A673 (cell line): ENCODE measurements around the gene CPM. TPM values are rescaled to one million over a fixed set of nuclear protein-coding genes. Genes with fewer than 3 reads are reported as not detected.

Experiments
- BruUV-seq: library from RNA; stranded (reverse); fragments of 400-500 nt; replicated peaks from 2 replicates; lab custom pipeline; 2021; lab: Mats Ljungman, UMichigan
- CTCF ChIA-PET: fragments of 300-600 bp; sonication (Branson Sonifier 250); formaldehyde crosslinking; loops from one replicate; lab custom pipeline; 2022; ENCODE audit warnings: antibody characterized with exemption; lab: Charles Lee
- POLR2A ChIA-PET: fragments of 300-600 bp; sonication (Branson Sonifier 250); formaldehyde crosslinking; loops from one replicate; lab custom pipeline; 2022; ENCODE audit warnings: antibody characterized with exemption; ENCODE audit not compliant: low non-redundant PET; lab: Charles Lee
- DNase-seq: peaks from one replicate; pipeline ENCODE4 v3.0.0-alpha.2; 2015; ENCODE audit warnings: low spot score
- H3K27ac ChIP-seq: fragments of 200-600 bp; sonication (generic); 2 replicates; pipeline ENCODE4 v1.5.1; 2016; ENCODE audit warnings: mixed run types, low read depth, mild to moderate bottlenecking, mixed read lengths, antibody characterized with exemption, low read length; ENCODE audit not compliant: poor library complexity, severe bottlenecking
- H3K27me3 ChIP-seq: fragments of 200-600 bp; sonication (generic); replicated peaks from 2 replicates; pipeline ENCODE4 v1.6.1; 2017; ENCODE audit warnings: mixed run types, low read depth, mild to moderate bottlenecking, mixed read lengths, antibody characterized with exemption, low read length; ENCODE audit not compliant: insufficient read depth, poor library complexity
- H3K36me3 ChIP-seq: fragments of 200-600 bp; sonication (generic); 2 replicates; pipeline ENCODE4 v1.6.1; 2016; ENCODE audit warnings: mixed run types, mild to moderate bottlenecking, mixed read lengths, antibody characterized with exemption, low read length; ENCODE audit not compliant: insufficient read depth, poor library complexity, severe bottlenecking
- H3K4me1 ChIP-seq: fragments of 200-600 bp; sonication (generic); 2 replicates; pipeline ENCODE4 v1.6.1; 2017; ENCODE audit warnings: mixed run types, mild to moderate bottlenecking, mixed read lengths, antibody characterized with exemption, low read length; ENCODE audit not compliant: insufficient read depth, poor library complexity, severe bottlenecking
- H3K4me3 ChIP-seq: fragments of 200-600 bp; sonication (generic); 2 replicates; pipeline ENCODE4 v1.5.1; 2016; ENCODE audit warnings: low read depth, mixed run types, mild to moderate bottlenecking, mixed read lengths, low read length; ENCODE audit not compliant: poor library complexity, severe bottlenecking
- H3K9me3 ChIP-seq: fragments of 200-600 bp; sonication (generic); 2 replicates; pipeline ENCODE4 v1.6.1; 2016; ENCODE audit warnings: mixed run types, low read depth, mild to moderate bottlenecking, mixed read lengths, antibody characterized with exemption, low read length; ENCODE audit not compliant: poor library complexity, severe bottlenecking
- CTCF ChIP-seq: fragments of 300-800, 200-600 bp; sonication (generic); conservative IDR thresholded peaks from 2 replicates; pipeline ENCODE4 v1.5.1; 2017; ENCODE audit warnings: low read depth, mild to moderate bottlenecking, antibody characterized with exemption, low read length, moderate library complexity, mixed read lengths
- EZH2 ChIP-seq: fragments of 200-600 bp; sonication (generic); IDR thresholded peaks from 2 replicates; pipeline ENCODE4 v1.6.1; 2017; ENCODE audit warnings: borderline replicate concordance, low read depth, mild to moderate bottlenecking, mixed read lengths, antibody characterized with exemption, low read length; ENCODE audit not compliant: poor library complexity, severe bottlenecking
- intact Hi-C: fragments of 100-400 bp; cut with micrococcal nuclease; formaldehyde crosslinking; loops from one replicate; pipeline ENCODE4 v1.10.0; 2022; ENCODE audit not compliant: unreplicated experiment
- total RNA-seq: library from RNA; stranded (reverse); gene quantifications from 2 replicates; pipeline ENCODE4 v1.2.3, GENCODE V29; 2021

CPM gene
- total RNA-seq, 1 experiment from 2014 or later = 0.84 TPM

GRCh38 chr12:68827895-68828671 is 104.9 kb downstream of the CPM start:
- POLR2A ChIA-PET = no interaction called here
- BruUV-seq = no TSS peak
- CTCF ChIA-PET = no interaction called here
- Histone ChIP-seq H3K27me3 (no peaks in the 10 kb centered on the region), H3K27ac (no peak overlapping the region), H3K4me3 (no peak overlapping the region), H3K4me1 (peaks cover 3% of the 10 kb centered on the region), H3K9me3 (no peaks in the 10 kb centered on the region), H3K36me3 (peaks cover 79% of the 10 kb centered on the region)
- no peak for DNase-seq
- intact Hi-C loops = no loop called here
- TF ChIP-seq CTCF (no peak), EZH2 (no peak)

GRCh38 chr12:68825569-68826217 is 107.3 kb downstream of the CPM start:
- no TSS peak for BruUV-seq
- intact Hi-C loops = no loop called here
- H3K27ac ChIP-seq = no peak overlapping the region
- no peaks in the 10 kb centered on the region for H3K9me3 ChIP-seq
- H3K4me3 ChIP-seq = no peak overlapping the region
- no peak for TF ChIP-seq EZH2
- TF ChIP-seq CTCF = no peak
- peaks cover 88% of the 10 kb centered on the region for H3K36me3 ChIP-seq
- no peaks in the 10 kb centered on the region for H3K4me1 ChIP-seq
- ChIA-PET CTCF (interaction anchor here (0.5 kb wide), 1 partner anchor 472 kb away, joined by 4 read pairs; no protein-coding TSS in a partner anchor), POLR2A (no interaction called here)
- DNase-seq = no peak
- no peaks in the 10 kb centered on the region for H3K27me3 ChIP-seq

- intact Hi-C loops = no loop called here
- Histone ChIP-seq H3K36me3 (peaks cover 91% of the 10 kb centered on the region), H3K9me3 (no peaks in the 10 kb centered on the region), H3K27me3 (no peaks in the 10 kb centered on the region), H3K27ac (no peak overlapping the region), H3K4me1 (no peaks in the 10 kb centered on the region), H3K4me3 (no peak overlapping the region)
- BruUV-seq = no TSS peak
- DNase-seq = no peak
- ChIA-PET POLR2A (no interaction called here), CTCF (no interaction called here)
- TF ChIP-seq CTCF (no peak), EZH2 (no peak)
Measured at GRCh38 chr12:68824597-68825250, 108.2 kb downstream of the CPM start.
